ENCODE data around the gene C1orf21. TPM values are rescaled to one million over a fixed set of nuclear protein-coding genes. Genes with fewer than 3 reads are reported as not detected.

The C1orf21 gene
- total and polyA plus RNA-seq, 2 of the 4 experiments (the other 2 are of a cell fraction), result 6.4 to 9.9 TPM

DNA sequence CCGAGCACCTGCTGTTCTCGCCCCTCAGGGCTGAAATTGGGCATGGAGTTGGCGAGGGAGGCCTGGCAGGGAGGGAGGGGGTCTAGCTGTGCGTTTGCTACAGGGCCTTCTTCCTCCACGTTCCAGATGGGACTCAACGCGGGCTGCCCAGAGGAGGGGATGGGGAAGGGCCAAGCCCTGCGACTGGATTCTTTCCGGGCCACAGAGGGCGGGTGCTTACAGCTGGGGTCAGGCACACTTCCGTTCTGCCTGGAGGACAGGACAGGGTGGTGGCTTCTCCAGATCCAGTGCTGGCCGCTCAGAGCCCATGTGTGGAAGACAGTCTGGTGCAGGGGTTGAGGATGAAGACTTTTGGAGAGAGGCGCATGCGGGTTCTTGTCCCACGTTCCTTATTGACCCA lies 277.8 kb downstream of the C1orf21 start:
- dilution Hi-C loops (cut with HindIII; ENCODE audit: low sequenced_read_pairs, unreplicated experiment), result no loop called here
- peaks cover 13% of the 10 kb centered on the region for H3K27me3 ChIP-seq (ENCODE audit: control insufficient read depth, insufficient read depth, low read length)
- H2BK5ac ChIP-seq (ENCODE audit: low read depth, low read length, poor library complexity, severe bottlenecking), result no peak overlapping the region
- no peak overlapping the region for H2BK120ac ChIP-seq (ENCODE audit: low read depth, low read length)
- H3K79me1 ChIP-seq (ENCODE audit: low read depth in 1 of 2, low read length in 2 of 2), result no peaks in the 10 kb centered on the region
- no peak for ATAC-seq (ENCODE audit: low read depth)
- H3K36me3 ChIP-seq (ENCODE audit: control insufficient read depth, insufficient read depth, low read length), result no peaks in the 10 kb centered on the region
- TF ChIP-seq POLR2A (IDR thresholded peaks at IDR 0.05; ENCODE audit: low read depth, low read length) (no peak), BHLHE40 (IDR thresholded peaks at IDR 0.05; ENCODE audit: low read depth, low read length) (no peak), NFE2L2 (IDR thresholded peaks at IDR 0.05; ENCODE audit: low read depth, low read length) (no peak), RCOR1 (IDR thresholded peaks at IDR 0.05; ENCODE audit: insufficient replicate concordance, low read length) (no peak), MAZ (IDR thresholded peaks at IDR 0.05; ENCODE audit: borderline replicate concordance, low read depth, low read length) (no peak), MXI1 (IDR thresholded peaks at IDR 0.05; ENCODE audit: borderline replicate concordance, low read depth, low read length) (no peak), RFX5 (IDR thresholded peaks at IDR 0.05; ENCODE audit: low read depth, low read length) (no peak), CEBPB (IDR thresholded peaks at IDR 0.05; ENCODE audit: low read depth, low read length) (no peak), FOS (IDR thresholded peaks at IDR 0.05; ENCODE audit: low read depth, low read length) (no peak), MAFK (IDR thresholded peaks at IDR 0.05; ENCODE audit: low read depth, low read length) (no peak), SMC3 (IDR thresholded peaks at IDR 0.05; ENCODE audit: low read depth, low read length) (no peak), RAD21 (IDR thresholded peaks at IDR 0.05; ENCODE audit: low read length) (no peak), CHD1 (IDR thresholded peaks at IDR 0.05; ENCODE audit: low read depth, low read length) (no peak)
- TF ChIP-seq, protein P1, sequence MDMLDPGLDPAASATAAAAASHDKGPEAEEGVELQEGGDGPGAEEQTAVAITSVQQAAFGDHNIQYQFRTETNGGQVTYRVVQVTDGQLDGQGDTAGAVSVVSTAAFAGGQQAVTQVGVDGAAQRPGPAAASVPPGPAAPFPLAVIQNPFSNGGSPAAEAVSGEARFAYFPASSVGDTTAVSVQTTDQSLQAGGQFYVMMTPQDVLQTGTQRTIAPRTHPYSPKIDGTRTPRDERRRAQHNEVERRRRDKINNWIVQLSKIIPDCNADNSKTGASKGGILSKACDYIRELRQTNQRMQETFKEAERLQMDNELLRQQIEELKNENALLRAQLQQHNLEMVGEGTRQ (IDR thresholded peaks at IDR 0.05; ENCODE audit: low read depth, low read length), result no peak
- TF ChIP-seq, protein P2, sequence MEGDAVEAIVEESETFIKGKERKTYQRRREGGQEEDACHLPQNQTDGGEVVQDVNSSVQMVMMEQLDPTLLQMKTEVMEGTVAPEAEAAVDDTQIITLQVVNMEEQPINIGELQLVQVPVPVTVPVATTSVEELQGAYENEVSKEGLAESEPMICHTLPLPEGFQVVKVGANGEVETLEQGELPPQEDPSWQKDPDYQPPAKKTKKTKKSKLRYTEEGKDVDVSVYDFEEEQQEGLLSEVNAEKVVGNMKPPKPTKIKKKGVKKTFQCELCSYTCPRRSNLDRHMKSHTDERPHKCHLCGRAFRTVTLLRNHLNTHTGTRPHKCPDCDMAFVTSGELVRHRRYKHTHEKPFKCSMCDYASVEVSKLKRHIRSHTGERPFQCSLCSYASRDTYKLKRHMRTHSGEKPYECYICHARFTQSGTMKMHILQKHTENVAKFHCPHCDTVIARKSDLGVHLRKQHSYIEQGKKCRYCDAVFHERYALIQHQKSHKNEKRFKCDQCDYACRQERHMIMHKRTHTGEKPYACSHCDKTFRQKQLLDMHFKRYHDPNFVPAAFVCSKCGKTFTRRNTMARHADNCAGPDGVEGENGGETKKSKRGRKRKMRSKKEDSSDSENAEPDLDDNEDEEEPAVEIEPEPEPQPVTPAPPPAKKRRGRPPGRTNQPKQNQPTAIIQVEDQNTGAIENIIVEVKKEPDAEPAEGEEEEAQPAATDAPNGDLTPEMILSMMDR (conservative IDR thresholded peaks at IDR 0.05; ENCODE audit: low read depth, low read length), result no peak
- TF ChIP-seq, protein P3, sequence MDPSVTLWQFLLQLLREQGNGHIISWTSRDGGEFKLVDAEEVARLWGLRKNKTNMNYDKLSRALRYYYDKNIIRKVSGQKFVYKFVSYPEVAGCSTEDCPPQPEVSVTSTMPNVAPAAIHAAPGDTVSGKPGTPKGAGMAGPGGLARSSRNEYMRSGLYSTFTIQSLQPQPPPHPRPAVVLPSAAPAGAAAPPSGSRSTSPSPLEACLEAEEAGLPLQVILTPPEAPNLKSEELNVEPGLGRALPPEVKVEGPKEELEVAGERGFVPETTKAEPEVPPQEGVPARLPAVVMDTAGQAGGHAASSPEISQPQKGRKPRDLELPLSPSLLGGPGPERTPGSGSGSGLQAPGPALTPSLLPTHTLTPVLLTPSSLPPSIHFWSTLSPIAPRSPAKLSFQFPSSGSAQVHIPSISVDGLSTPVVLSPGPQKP (IDR thresholded peaks at IDR 0.05; ENCODE audit: borderline replicate concordance, low read depth, low read length), result no peak
- H3K9me1 ChIP-seq (ENCODE audit: insufficient read depth, low read length), result no peaks in the 10 kb centered on the region
- no peak for DNase-seq
- peak overlapping the region; percentile 5 for H2AFZ ChIP-seq (replicated peaks; ENCODE audit: low read length, poor library complexity)
- H3K14ac ChIP-seq (replicated peaks; ENCODE audit: low read depth, low read length), result no peak overlapping the region
- H3K23ac ChIP-seq (ENCODE audit: low read depth, low read length), result no peak overlapping the region
- H2AK5ac ChIP-seq (ENCODE audit: low read depth, low read length), result no peak overlapping the region
- no peaks in the 10 kb centered on the region for H3K9me3 ChIP-seq (ENCODE audit: control insufficient read depth, insufficient read depth, low read length)
- H3K18ac ChIP-seq (ENCODE audit: low read depth, low read length), result no peak overlapping the region
- no peak overlapping the region for H4K8ac ChIP-seq (ENCODE audit: low read depth in 2 of 2, low read length in 2 of 2)
- in situ Hi-C loops (cut with MboI; ENCODE audit: low sequenced_read_pairs), result loop anchor here (5.0 to 25.0 kb wide), 3 partner anchors 440 to 1002 kb away; partner anchors contain the start of gene APOBEC4
- intact Hi-C loops (cut with micrococcal nuclease), result loop anchor here (1.0 to 5.0 kb wide), 5 partner anchors 102 to 589 kb away; partner anchors contain the start of gene C1orf21
- H3K56ac ChIP-seq (ENCODE audit: extremely low read depth, insufficient read depth, low read length), result no peak overlapping the region
- H4K5ac ChIP-seq (ENCODE audit: low read depth, low read length), result no peak overlapping the region
- no peaks in the 10 kb centered on the region for H4K20me1 ChIP-seq (ENCODE audit: insufficient read depth, low read length)
- H3K27ac ChIP-seq (ENCODE audit: insufficient read depth, low read length), result no peak overlapping the region
- H3K4me3 ChIP-seq (ENCODE audit: insufficient read depth, low read depth, low read length), result no peak overlapping the region
- POLR2A ChIA-PET (ENCODE audit: unreplicated experiment), result no interaction called here
- no CpG with 5 or more reads among the region's 15 CpGs for WGBS, 2 experiments (ENCODE audit: extremely low coverage in 2 of 2, insufficient read length in 1 of 2)
- no peak overlapping the region for H3K4me2 ChIP-seq (ENCODE audit: low read depth, low read length)
- H3K4ac ChIP-seq (ENCODE audit: low read depth, low read length), result no peak overlapping the region
- H3K9ac ChIP-seq (ENCODE audit: low read depth, low read length), result no peak overlapping the region
- H2AK9ac ChIP-seq (replicated peaks; ENCODE audit: low read depth, low read length, poor library complexity), result no peak overlapping the region
- H4K91ac ChIP-seq (ENCODE audit: insufficient read depth, low read depth, low read length), result no peak overlapping the region
- no peak overlapping the region for H2BK15ac ChIP-seq (ENCODE audit: low read depth, low read length)
- H3K4me1 ChIP-seq (ENCODE audit: control insufficient read depth, insufficient read depth, low read length), result no peaks in the 10 kb centered on the region
- BruUV-seq (replicated peaks), result no TSS peak
- H2BK20ac ChIP-seq (ENCODE audit: low read depth, low read length), result no peak overlapping the region
- CTCF ChIA-PET, result interaction anchor here (0.7 to 1.6 kb wide), 17 partner anchors 9 to 513 kb away, joined by 3 to 12 read pairs (median 4); no protein-coding TSS in a partner anchor
